Activated T-helper 17 cell treated with anti-CD3 and anti-CD28 coated beads, Interleukin-2, amount 50 U/mL, for 72 hours (primary cell): ENCODE data around the gene ZFPL1. TPM values are rescaled to one million over a fixed set of nuclear protein-coding genes. Genes with fewer than 3 reads are reported as not detected.

Source experiments
- ATAC-seq: fragments of 150-1000 bp; cut with Tn5 transposase; replicated peaks from 2 replicates; pipeline ENCODE4 v1.10.0; 2021; ENCODE audit warnings: mild to moderate bottlenecking, moderate library complexity
- H3K27ac Mint-ChIP-seq: one replicate; pipeline ENCODE4 v1.8.0; 2022; ENCODE audit warnings: mixed read lengths
- H3K27me3 Mint-ChIP-seq: one replicate; pipeline ENCODE4 v1.8.0; 2022; ENCODE audit warnings: mixed read lengths
- H3K36me3 Mint-ChIP-seq: one replicate; pipeline ENCODE4 v1.8.0; 2022; ENCODE audit warnings: low read depth, mild to moderate bottlenecking, mixed read lengths
- H3K4me1 Mint-ChIP-seq: one replicate; pipeline ENCODE4 v1.8.0; 2022; ENCODE audit warnings: mixed read lengths
- H3K4me3 Mint-ChIP-seq: one replicate; pipeline ENCODE4 v1.8.0; 2022; ENCODE audit warnings: mild to moderate bottlenecking, mixed read lengths
- H3K9me3 Mint-ChIP-seq: one replicate; pipeline ENCODE4 v1.8.0; 2022; ENCODE audit warnings: mixed read lengths
- total RNA-seq, 2 donors: library from RNA; stranded (reverse); gene quantifications; one replicate each; pipeline ENCODE4 v1.2.3, GENCODE V29; 2022

The ZFPL1 gene
- total RNA-seq, 2 donors from 2014 or later: 25.2 to 36.3 TPM

DNA sequence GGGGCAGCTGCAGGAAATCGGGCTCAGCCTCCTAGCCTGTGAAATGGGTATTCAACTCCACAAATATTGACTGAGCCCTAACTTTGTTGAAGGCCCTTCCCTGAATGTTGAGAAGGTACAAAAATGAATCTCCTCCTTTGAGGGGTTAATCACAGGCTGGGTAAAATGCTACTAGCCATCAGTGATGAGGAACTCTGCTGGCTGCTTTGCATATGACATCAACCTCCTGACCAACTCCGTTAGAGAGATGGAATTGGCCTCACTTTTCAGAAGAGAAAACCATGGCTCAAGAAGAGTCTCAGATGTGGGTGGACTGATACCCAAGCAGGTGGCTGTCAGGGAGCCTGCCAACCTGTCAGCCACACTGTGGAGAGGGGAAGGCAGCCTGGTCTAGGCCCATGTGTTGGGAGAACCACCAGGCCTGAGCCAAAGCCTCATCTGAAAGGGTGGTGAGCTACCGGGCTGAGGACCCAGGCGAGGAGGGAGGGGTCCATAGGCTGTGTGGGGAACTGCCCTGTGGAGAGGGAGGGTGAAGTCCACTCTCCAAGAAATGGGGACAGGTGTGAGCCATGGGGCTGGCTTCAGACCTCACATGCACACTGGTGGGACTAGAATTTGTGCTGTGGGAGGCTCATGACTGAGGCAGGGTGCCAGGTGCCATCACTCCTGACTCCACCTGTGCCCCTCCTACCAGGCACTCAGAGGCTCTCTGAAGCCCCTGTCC is 12.0 kb upstream of the ZFPL1 start:
- no peak for ATAC-seq
- Mint-ChIP-seq H3K4me1 (no peaks in the 10 kb centered on the region), H3K4me3 (no peak overlapping the region), H3K9me3 (no peaks in the 10 kb centered on the region), H3K27ac (no peak overlapping the region), H3K27me3 (no peaks in the 10 kb centered on the region), H3K36me3 (peaks cover 12% of the 10 kb centered on the region)

DNA sequence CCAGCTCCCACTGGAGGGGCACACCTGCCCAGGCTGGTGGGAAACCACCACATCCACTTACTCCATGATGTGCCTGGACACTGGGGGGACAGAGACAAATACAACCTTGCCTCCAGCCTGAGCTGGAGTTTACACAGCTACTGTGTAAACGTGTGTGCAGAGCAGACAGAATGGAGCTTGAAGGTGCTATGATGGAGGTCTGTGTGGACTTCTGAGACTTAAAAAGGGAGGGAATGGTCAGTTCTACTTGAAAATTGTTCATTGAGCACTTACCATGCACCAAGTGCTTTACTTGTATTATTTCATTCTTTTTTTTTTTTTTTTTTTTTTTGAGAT is 11.4 kb upstream of the ZFPL1 start:
- Mint-ChIP-seq H3K9me3 (no peaks in the 10 kb centered on the region), H3K36me3 (peaks cover 17% of the 10 kb centered on the region), H3K4me1 (no peaks in the 10 kb centered on the region), H3K4me3 (no peak overlapping the region), H3K27ac (no peak overlapping the region), H3K27me3 (no peaks in the 10 kb centered on the region)
- ATAC-seq: no peak

DNA sequence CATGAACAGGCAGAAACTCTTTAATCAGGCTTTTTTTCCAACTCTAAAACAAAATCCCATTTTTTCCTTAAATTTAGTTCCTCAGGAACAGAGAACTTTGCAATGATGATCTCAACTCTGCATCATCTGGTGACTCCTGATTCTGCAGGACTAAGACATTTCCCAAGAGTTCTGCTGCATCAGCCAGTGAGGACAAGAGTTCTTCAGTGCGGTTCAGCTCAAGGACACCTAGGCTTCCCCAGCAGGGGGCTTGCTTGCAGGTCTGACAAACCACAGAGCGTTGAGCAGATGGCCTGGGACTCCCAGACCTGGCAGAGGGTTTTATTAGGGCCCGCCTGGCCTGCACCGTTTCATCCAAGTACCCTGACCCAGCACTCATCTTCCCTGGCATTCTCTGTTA is 6.6 kb upstream of the ZFPL1 start:
- H3K27me3 Mint-ChIP-seq: no peaks in the 10 kb centered on the region
- no peak overlapping the region for H3K4me3 Mint-ChIP-seq
- peaks cover 65% of the 10 kb centered on the region for H3K36me3 Mint-ChIP-seq
- no peaks in the 10 kb centered on the region for H3K9me3 Mint-ChIP-seq
- H3K4me1 Mint-ChIP-seq: peaks cover 18% of the 10 kb centered on the region
- H3K27ac Mint-ChIP-seq: no peak overlapping the region
- no peak for ATAC-seq

DNA sequence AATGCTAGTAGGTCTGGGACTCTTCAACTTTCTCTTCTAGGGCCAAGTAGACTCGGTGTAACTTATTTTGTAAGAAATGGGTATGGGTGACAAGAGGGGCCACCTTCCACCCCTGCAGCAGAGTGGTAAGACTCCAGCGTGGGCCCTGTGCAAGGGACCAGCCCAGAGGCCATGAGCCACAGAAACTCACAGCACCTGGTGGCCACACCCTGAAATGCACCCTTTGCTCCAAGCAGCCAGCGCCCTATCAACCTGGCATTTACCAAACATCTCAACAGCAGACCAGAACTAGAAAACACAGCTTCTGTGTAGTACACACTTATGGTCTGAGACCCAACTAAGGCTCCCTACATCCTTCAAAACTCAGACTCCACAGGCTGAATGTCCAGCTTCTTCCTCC is 5.9 kb upstream of the ZFPL1 start:
- peak; percentile 90 for ATAC-seq
- Mint-ChIP-seq H3K4me3 (peak overlapping the region; percentile 38), H3K4me1 (peaks cover 24% of the 10 kb centered on the region), H3K27ac (peak overlapping the region; percentile 87), H3K27me3 (no peaks in the 10 kb centered on the region), H3K9me3 (no peaks in the 10 kb centered on the region), H3K36me3 (peaks cover 72% of the 10 kb centered on the region)

DNA sequence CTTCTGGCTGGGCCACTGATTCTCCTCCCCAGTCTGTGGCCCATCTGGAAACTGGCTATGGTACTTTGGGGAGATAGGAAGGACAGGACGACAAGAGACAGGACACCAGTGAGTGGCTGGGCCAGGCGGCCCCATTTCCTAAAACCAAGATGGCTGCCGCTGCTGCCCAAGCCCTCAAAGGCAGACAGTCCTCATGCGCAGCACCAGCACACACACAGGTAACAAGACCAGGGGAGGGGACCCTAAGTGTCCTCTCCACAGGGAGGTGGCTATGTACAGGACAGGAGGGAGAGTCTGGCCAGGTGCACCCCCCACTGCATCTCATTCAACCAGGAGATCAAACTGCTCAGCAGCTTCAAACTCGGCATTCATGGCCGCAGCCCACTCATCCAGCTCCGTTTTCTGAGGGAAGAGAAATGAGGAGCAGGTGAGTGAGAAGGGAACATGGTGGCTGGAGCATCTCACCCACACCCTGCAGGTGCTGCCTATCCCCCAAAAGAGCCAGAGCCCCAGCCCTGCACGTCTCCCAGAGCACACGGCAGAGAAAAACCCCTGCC is 5.2 kb upstream of the ZFPL1 start:
- Mint-ChIP-seq H3K36me3 (peaks cover 79% of the 10 kb centered on the region), H3K4me1 (peaks cover 27% of the 10 kb centered on the region), H3K4me3 (peak overlapping the region; percentile 38), H3K27me3 (no peaks in the 10 kb centered on the region), H3K27ac (peak overlapping the region; percentile 87), H3K9me3 (no peaks in the 10 kb centered on the region)
- no peak for ATAC-seq

DNA sequence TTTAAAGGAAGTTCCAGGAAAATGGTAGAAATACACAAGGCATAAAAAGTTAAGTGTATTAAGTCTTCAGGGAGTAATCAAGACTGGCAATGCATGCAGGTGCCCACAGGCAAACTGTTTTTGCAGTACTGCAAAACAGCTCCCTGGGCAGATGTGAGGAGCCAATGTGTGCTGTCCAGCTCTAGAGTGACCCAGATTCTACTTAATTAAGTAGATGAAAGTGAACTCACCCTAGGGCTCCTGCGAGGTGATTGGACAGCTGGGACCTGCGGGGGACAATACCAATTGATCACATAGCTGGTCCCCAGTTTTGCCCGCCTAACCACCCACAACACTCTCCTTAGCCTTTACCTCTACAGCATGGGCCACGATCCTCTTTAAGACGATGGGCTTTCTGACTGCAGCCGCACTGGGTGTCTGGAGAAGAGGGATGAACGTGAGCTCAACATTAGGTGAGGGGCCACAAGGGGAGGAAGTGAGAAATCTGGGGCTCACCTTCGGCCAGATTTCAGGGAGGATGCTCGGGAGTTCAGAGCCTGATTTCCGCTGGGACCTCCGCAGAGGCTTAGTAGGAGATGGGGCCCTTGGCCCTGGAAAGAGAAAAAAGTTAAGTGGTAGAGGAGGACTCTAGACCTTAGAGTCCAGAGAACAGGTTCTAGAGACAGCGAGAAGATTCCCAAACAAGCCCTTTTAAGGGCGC is 738 bp upstream of the ZFPL1 start:
- H3K27ac Mint-ChIP-seq: peak overlapping the region; percentile 98
- peak overlapping the region; percentile 98 for H3K4me3 Mint-ChIP-seq
- H3K9me3 Mint-ChIP-seq: no peaks in the 10 kb centered on the region
- peak; percentile 3 for ATAC-seq
- peaks cover 91% of the 10 kb centered on the region for H3K36me3 Mint-ChIP-seq
- peaks cover 35% of the 10 kb centered on the region for H3K4me1 Mint-ChIP-seq
- H3K27me3 Mint-ChIP-seq: no peaks in the 10 kb centered on the region

DNA sequence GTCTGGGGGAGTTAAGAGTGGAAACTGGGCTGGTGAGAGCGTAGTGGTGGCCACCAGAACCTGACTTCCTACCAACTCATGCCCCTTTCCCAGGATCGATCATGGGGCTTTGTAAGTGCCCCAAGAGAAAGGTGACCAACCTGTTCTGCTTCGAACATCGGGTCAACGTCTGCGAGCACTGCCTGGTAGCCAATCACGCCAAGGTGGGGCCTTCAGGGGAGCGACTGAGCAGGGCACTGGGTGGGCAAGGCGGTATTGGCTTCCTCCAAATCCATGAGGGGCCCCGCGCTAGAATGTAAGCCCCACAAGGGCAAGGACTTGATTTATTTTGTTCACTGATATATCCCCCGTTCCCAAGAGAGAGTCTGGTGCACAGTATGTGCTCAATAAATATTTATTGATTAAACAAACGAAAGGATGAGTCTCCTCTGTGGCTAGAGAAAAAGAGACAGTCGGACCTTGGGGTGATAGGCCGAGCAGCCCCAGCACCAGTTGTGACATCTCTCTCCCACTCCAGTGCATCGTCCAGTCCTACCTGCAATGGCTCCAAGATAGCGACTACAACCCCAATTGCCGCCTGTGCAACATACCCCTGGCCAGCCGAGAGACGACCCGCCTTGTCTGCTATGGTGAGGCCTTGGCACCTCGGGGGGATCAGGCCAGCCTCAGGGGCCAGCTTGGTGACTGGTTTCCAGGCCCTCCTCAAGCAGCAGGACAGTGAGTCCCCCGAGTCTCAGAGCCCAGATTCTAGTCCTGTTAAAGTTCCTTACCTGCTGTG is 765 bp downstream of the ZFPL1 start:
- Mint-ChIP-seq H3K36me3 (peaks cover 90% of the 10 kb centered on the region), H3K27ac (peak overlapping the region; percentile 98), H3K27me3 (no peaks in the 10 kb centered on the region), H3K9me3 (no peaks in the 10 kb centered on the region), H3K4me1 (peaks cover 33% of the 10 kb centered on the region), H3K4me3 (peak overlapping the region; percentile 98)
- no peak for ATAC-seq

DNA sequence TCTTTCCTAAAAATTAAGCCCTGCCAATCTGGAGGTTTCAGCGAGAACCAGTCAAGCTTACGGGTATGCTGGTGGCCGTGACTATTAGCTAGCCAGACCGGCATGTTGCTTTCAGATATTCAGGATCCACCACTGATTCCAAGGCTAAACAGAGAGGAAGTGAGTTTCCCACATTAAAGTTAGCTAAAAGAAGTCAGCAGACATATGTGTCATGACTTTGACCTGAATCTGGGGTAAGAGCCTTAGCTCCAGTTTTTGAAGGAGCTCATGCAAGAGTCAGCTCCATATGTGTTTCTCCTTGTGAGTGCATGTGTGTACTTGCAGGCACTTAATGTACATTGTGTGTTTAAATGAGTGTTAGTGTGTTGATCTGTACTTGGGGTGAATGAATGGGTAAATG is 1.4 kb downstream of the ZFPL1 start:
- H3K27me3 Mint-ChIP-seq: no peaks in the 10 kb centered on the region
- H3K4me3 Mint-ChIP-seq: peak overlapping the region; percentile 98
- H3K36me3 Mint-ChIP-seq: peaks cover 84% of the 10 kb centered on the region
- H3K27ac Mint-ChIP-seq: peak overlapping the region; percentile 98
- no peaks in the 10 kb centered on the region for H3K9me3 Mint-ChIP-seq
- peaks cover 33% of the 10 kb centered on the region for H3K4me1 Mint-ChIP-seq
- ATAC-seq: no peak

DNA sequence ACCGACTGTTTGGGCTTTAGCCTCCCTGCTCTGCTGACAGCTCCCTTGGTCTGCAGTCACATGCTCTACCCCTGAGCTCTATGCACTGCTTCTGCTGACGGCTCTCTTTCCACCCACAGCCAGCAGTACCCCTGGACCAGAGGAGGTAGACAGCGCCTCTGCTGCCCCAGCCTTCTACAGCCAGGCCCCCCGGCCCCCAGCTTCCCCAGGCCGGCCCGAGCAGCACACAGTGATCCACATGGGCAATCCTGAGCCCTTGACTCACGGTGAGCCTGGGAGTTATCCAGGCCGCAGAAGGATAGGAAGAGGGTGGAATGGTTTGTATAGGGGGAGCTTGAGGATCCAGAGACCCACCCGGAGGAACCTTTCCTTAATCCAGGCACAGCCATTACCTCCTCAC is 2.8 kb downstream of the ZFPL1 start:
- Mint-ChIP-seq H3K4me1 (peaks cover 28% of the 10 kb centered on the region), H3K9me3 (no peaks in the 10 kb centered on the region), H3K27me3 (no peaks in the 10 kb centered on the region), H3K4me3 (no peak overlapping the region), H3K27ac (no peak overlapping the region), H3K36me3 (peaks cover 70% of the 10 kb centered on the region)
- no peak for ATAC-seq

DNA sequence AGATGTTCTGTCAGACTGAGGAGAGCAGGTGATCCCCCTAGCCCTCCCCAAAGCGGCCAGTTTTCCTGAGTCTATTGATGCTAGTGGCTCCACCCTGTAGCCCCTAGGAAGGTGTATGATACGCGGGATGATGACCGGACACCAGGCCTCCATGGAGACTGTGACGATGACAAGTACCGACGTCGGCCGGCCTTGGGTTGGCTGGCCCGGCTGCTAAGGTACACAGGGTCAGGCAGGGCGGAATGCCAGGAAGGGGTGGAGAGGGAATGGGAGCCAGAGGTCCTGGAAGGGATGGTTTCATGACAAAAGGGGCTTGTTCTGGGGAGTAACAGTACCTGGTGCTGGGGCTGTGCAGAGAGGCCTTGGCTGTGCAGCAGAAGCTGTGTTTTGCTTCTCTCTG is 3.2 kb downstream of the ZFPL1 start:
- peaks cover 28% of the 10 kb centered on the region for H3K4me1 Mint-ChIP-seq
- ATAC-seq: no peak
- H3K36me3 Mint-ChIP-seq: peaks cover 67% of the 10 kb centered on the region
- no peak overlapping the region for H3K27ac Mint-ChIP-seq
- H3K4me3 Mint-ChIP-seq: no peak overlapping the region
- H3K27me3 Mint-ChIP-seq: no peaks in the 10 kb centered on the region
- H3K9me3 Mint-ChIP-seq: no peaks in the 10 kb centered on the region

DNA sequence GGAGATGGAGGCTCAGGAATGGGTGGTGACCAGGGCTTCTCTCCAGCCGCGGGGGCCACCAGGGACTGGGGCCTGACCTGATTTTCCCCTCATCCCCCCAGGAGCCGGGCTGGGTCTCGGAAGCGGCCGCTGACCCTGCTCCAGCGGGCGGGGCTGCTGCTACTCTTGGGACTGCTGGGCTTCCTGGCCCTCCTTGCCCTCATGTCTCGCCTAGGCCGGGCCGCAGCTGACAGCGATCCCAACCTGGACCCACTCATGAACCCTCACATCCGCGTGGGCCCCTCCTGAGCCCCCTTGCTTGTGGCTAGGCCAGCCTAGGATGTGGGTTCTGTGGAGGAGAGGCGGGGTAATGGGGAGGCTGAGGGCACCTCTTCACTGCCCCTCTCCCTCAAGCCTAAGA is 3.8 kb downstream of the ZFPL1 start:
- H3K27ac Mint-ChIP-seq: no peak overlapping the region
- H3K4me3 Mint-ChIP-seq: no peak overlapping the region
- H3K9me3 Mint-ChIP-seq: no peaks in the 10 kb centered on the region
- ATAC-seq: no peak
- H3K4me1 Mint-ChIP-seq: peaks cover 25% of the 10 kb centered on the region
- no peaks in the 10 kb centered on the region for H3K27me3 Mint-ChIP-seq
- peaks cover 61% of the 10 kb centered on the region for H3K36me3 Mint-ChIP-seq

DNA sequence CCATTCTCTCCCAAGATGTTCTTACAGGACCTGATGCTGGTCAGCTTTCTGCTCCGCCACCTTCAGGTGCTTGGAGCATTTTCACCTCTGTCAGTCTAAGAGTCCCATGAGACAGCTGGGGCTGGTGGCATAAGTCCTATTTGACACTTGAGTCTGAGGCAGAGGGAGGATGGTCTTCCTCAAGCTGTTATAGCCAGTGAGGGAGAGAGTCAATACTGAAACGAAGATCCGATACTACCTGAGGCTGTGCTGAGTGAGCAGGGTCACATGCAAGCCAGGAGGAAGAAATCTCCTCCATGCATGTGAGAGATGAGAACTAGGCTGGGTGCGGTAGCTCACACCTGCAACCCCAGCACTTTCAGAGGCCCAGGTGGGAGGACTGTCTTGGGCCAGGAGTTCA is 5.6 kb downstream of the ZFPL1 start:
- no peak for ATAC-seq
- H3K4me1 Mint-ChIP-seq: peaks cover 11% of the 10 kb centered on the region
- H3K27me3 Mint-ChIP-seq: no peaks in the 10 kb centered on the region
- peak overlapping the region; percentile 33 for H3K27ac Mint-ChIP-seq
- H3K9me3 Mint-ChIP-seq: no peaks in the 10 kb centered on the region
- peaks cover 43% of the 10 kb centered on the region for H3K36me3 Mint-ChIP-seq
- no peak overlapping the region for H3K4me3 Mint-ChIP-seq

DNA sequence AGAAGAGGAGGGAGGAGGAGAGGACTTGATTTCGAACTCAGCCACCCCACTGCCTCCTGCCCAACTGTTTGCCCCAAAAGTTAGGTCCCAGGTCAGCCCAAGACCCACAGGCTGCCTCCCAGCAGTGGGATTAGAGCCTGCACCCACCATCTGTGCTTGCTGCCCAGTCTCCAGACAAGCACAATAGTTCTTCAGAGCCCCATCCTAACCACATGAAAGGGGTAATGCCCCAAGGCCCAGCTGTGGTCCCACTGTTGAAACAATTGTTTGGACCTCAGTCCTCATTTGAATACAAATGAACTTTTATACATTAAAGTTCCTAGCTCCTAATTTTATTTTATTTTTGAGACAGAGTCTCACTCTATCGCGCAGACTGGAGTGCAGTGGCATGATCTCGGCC is 6.6 kb downstream of the ZFPL1 start:
- ATAC-seq: no peak
- H3K36me3 Mint-ChIP-seq: peaks cover 34% of the 10 kb centered on the region
- no peak overlapping the region for H3K4me3 Mint-ChIP-seq
- H3K27me3 Mint-ChIP-seq: no peaks in the 10 kb centered on the region
- H3K9me3 Mint-ChIP-seq: no peaks in the 10 kb centered on the region
- no peak overlapping the region for H3K27ac Mint-ChIP-seq
- peaks cover 9% of the 10 kb centered on the region for H3K4me1 Mint-ChIP-seq

DNA sequence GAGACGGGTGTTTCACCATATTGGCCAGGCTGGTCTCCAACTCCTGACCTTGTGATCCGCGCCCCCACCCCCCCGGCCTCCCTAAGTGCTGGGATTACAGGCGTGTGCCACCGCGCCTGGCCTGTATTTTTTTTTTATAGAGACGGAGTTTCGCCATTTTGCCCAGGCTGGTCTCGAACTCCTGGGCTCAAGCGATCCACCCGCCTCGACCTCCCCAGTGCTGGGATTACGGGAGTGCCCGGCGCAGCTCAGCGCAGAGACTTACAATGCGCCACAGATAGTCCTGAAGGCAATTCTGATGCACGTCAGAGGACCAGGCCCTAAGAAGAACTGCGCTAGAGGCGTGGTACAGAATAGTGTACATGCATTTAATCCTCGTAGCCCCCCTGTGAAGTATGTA is 11.4 kb downstream of the ZFPL1 start:
- no peak for ATAC-seq
- peaks cover 13% of the 10 kb centered on the region for H3K4me1 Mint-ChIP-seq
- peak overlapping the region; percentile 88 for H3K27ac Mint-ChIP-seq
- H3K9me3 Mint-ChIP-seq: no peaks in the 10 kb centered on the region
- no peaks in the 10 kb centered on the region for H3K27me3 Mint-ChIP-seq
- peaks cover 21% of the 10 kb centered on the region for H3K36me3 Mint-ChIP-seq
- H3K4me3 Mint-ChIP-seq: peak overlapping the region; percentile 84
